GM13977 (cell line): ENCODE data around the gene MON1A.

ENCODE experiments used
- DNase-seq: peaks from one replicate; pipeline ENCODE4 v3.0.0; 2012; ENCODE audit warnings: low spot score
- CTCF ChIP-seq: IDR thresholded peaks from 2 replicates; pipeline ENCODE4 v1.5.1; 2012; ENCODE audit warnings: mild to moderate bottlenecking, control low read depth; ENCODE audit not compliant: insufficient read depth; ENCODE audit errors: extremely low read depth, missing control alignments
- in situ Hi-C: fragments of 300-500 bp; cut with MboI; formaldehyde crosslinking; loops from one replicate; pipeline ENCODE4 v1.12.0; 2022; ENCODE audit warnings: low sequenced_read_pairs, low pct_unique_long_range_greater_than_20kb, mixed read lengths, inconsistent platforms; ENCODE audit not compliant: unreplicated experiment

Gene MON1A

GRCh38 chr3:49930922-49931321 is 1.3 kb upstream of the MON1A start:
- DNase-seq, result no peak
- TF ChIP-seq CTCF, result no peak
- in situ Hi-C loops, result no loop called here

DNA sequence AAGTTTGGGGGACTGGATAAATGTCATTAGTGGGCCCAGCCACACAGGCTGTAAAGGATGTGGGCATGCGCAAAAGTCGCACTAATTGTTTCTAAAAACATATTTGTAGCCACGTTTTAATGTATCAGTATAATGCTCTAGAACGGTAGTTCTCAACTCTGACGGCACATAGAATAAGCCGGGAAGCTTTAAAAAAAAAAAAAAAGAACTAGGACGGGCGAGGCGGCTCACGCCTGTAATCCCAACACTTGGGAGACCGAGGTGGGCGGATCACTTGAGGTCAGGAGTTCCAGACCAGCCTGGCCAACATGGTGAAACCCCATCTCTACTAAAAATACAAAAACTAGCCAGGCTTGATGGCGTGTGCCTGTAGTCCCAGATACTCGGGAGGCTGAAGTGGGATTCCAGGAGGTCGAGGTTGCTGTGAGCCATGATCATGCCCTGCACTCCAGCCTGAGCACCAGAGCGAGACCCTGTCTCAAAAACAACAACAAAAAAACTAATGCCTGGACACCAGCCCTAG is 618 bp upstream of the MON1A start:
- TF ChIP-seq CTCF, result no peak
- no peak for DNase-seq
- in situ Hi-C loops, result no loop called here

- in situ Hi-C loops, result no loop called here
- no peak for DNase-seq
- TF ChIP-seq CTCF, result no peak
Observed at GRCh38 chr3:49928481-49929017, 1.1 kb downstream of the MON1A start.

GRCh38 chr3:49927798-49928197 is 1.8 kb downstream of the MON1A start:
- no peak for TF ChIP-seq CTCF
- in situ Hi-C loops, result no loop called here
- DNase-seq, result no peak

GRCh38 chr3:49926117-49926728 is 3.4 kb downstream of the MON1A start:
- in situ Hi-C loops, result no loop called here
- no peak for TF ChIP-seq CTCF
- no peak for DNase-seq

GRCh38 chr3:49925485-49925884 is 4.1 kb downstream of the MON1A start:
- no peak for DNase-seq
- in situ Hi-C loops, result no loop called here
- TF ChIP-seq CTCF, result no peak
